ENCODE results near the gene KRT78. TPM values are rescaled to one million over a fixed set of nuclear protein-coding genes. Genes with fewer than 3 reads are reported as not detected.
A peak's percentile ranks its signal among the peaks of the same experiment; 100 is the strongest.

KRT78 gene
- total and polyA plus RNA-seq, 2 of the 13 experiments (the other 11 are each of a cell fraction or from before 2014, with no cell fraction given), result not detected

- no peaks in the 10 kb centered on the region for H3K79me2 ChIP-seq (ENCODE audit: insufficient read depth, low read length)
- intact Hi-C loops (cut with micrococcal nuclease; ENCODE audit: unreplicated experiment), result no loop called here
- H3K4me3 ChIP-seq (replicated peaks in 1 of 3; ENCODE audit: insufficient read depth in 1 of 3, low read depth in 2 of 3, low read length in 3 of 3), result no peak overlapping the region
- TF ChIP-seq HOMEZ (CRISPR knock-in tag; IDR thresholded peaks at IDR 0.05; ENCODE audit: low read depth), result no peak
- no peak for TF ChIP-seq ZNF781 (CRISPR knock-in tag; IDR thresholded peaks at IDR 0.05; ENCODE audit: borderline replicate concordance, not compliant biosample characterization)
- no peak for TF ChIP-seq TEF (CRISPR knock-in tag; IDR thresholded peaks at IDR 0.05)
- TF ChIP-seq NFRKB (IDR thresholded peaks at IDR 0.05), result no peak
- TF ChIP-seq ZNF788 (CRISPR knock-in tag; IDR thresholded peaks at IDR 0.05; ENCODE audit: borderline replicate concordance), result no peak
- no peak for TF ChIP-seq WIZ (CRISPR knock-in tag; IDR thresholded peaks at IDR 0.05)
- TF ChIP-seq BHLHE40 (IDR thresholded peaks at IDR 0.05; ENCODE audit: low read length), result no peak
- TF ChIP-seq NFKB2 (CRISPR knock-in tag; IDR thresholded peaks at IDR 0.05; ENCODE audit: borderline replicate concordance), result no peak
- no peak for TF ChIP-seq NFIB (CRISPR knock-in tag; IDR thresholded peaks at IDR 0.05; ENCODE audit: borderline replicate concordance)
- TF ChIP-seq ZBTB7B (CRISPR knock-in tag; IDR thresholded peaks at IDR 0.05), result no peak
- no peak for TF ChIP-seq SYNCRIP (IDR thresholded peaks at IDR 0.05; ENCODE audit: insufficient read depth, low read depth, low read length)
- TF ChIP-seq NR2F6 (IDR thresholded peaks at IDR 0.05), result no peak
- no peak for TF ChIP-seq NR2F6 (CRISPR knock-in tag; IDR thresholded peaks at IDR 0.05)
- no peaks in the 10 kb centered on the region for H4K20me1 ChIP-seq (ENCODE audit: insufficient read depth, low read length)
- 0% methylated on average over 3 of the region's 9 CpGs for WGBS (ENCODE audit: low lambda C conversion rate)
- ChIA-PET POLR2A (no interaction called here), CTCF (ENCODE audit: low intra/inter-chr PET ratio, low total read pairs) (no interaction called here)
- no peak overlapping the region for H3K27ac ChIP-seq (ENCODE audit: extremely low read length, insufficient read depth, low read length)
- no TSS peak for BruUV-seq (replicated peaks)
- no peak for DNase-seq (ENCODE audit: low spot score)
- peak; percentile 11; the same call in 2 of the 3 replicates for ATAC-seq
- FAIRE-seq, result no peak
- peaks cover 37% of the 10 kb centered on the region for H3K4me1 ChIP-seq (ENCODE audit: insufficient read depth, low read length)
- H3K27me3 ChIP-seq (ENCODE audit: control insufficient read depth in 1 of 2, insufficient read depth in 2 of 2, low read length in 2 of 2), result peaks cover 0 to 2% of the 10 kb centered on the region in 2 experiments; a peak in 3 of 5 replicates
- no peaks in the 10 kb centered on the region for H3K9me3 ChIP-seq (ENCODE audit: low read length)
- in situ Hi-C loops (cut with HindIII; ENCODE audit: extremely low pct_ligation_motif_present, low pct_unique_long_range_greater_than_20kb), result loop anchor here (5.0 to 10.0 kb wide), 2 partner anchors 153 to 285 kb away; no protein-coding TSS in a partner anchor
- H2AFZ ChIP-seq (ENCODE audit: low read length), result no peak overlapping the region
- no peaks in the 10 kb centered on the region for H3K36me3 ChIP-seq (replicated peaks in 1 of 2; ENCODE audit: control insufficient read depth in 1 of 2, insufficient read depth in 2 of 2, low read length in 2 of 2)
- H3K9ac ChIP-seq (ENCODE audit: insufficient read depth, low read depth, low read length), result no peak overlapping the region
- H3K4me2 ChIP-seq (ENCODE audit: low read depth, low read length), result 0 out of 2 replicates have a peak overlapping the region, but pooled peaks have one; percentile 20
Observed at GRCh38 chr12:52867642-52868041, 18.8 kb upstream of the KRT78 start.
